ENCODE measurements around the gene UCN2.
"Not testable (repeated sequence)": the region's sequence is repeated elsewhere in the genome, so short reads cannot be mapped to it uniquely, and the experiment has no call there.

Gene UCN2

DNA sequence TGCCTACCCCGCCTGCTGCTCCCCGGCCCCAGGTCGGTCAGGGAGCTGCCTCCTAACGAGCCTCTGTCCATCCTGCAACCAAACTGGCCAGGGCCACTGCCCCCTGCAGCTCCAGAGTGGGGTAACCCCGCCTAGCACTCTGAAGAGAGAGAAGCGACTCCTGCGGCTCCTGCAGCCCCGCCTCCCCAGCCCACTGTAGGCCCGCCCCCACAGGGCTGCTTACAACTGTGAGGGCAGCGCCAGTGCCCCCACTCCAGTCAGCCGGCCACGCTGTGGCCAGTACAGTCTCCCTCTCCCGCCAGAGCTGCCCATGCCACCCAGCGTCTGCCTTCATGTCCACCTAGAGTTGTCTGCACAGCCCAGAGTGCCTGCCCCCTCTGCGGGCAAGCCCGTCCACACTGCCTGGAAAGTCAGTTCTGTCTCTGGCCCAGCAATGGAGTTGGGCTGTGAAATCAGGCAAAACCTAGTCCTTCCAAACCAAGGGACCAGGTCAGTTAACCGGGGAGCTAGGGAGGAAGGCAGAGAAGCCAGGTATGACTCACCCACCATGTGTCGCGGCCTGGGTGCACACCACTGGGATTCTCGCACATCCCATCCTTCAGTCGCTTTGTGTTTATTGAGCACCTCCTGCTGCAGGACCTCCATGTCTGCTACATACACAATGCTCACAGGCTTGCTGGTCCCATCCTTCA lies 2.4 kb downstream of the UCN2 start:
- DNase-seq (ENCODE audit: low spot score) = no peak

DNA sequence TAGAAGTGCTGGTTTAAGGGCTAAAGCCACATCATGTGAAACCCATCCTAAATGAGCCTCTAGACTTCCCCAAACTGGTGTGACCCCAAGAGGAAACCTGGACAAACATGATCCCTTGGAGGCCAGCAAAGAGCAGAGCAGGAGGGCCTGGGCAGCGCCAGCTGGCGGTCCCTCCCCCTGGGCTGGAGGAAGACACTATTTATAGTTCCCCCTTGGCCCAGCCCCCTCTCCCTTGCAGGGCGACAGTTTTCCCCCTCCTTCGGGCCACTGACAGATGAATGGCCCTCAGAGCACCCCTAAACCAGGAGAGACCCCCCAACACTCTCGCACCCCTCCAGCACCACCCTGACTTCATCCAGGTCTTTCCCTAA lies 2.9 kb downstream of the UCN2 start:
- DNase-seq (ENCODE audit: low spot score) = no peak

DNA sequence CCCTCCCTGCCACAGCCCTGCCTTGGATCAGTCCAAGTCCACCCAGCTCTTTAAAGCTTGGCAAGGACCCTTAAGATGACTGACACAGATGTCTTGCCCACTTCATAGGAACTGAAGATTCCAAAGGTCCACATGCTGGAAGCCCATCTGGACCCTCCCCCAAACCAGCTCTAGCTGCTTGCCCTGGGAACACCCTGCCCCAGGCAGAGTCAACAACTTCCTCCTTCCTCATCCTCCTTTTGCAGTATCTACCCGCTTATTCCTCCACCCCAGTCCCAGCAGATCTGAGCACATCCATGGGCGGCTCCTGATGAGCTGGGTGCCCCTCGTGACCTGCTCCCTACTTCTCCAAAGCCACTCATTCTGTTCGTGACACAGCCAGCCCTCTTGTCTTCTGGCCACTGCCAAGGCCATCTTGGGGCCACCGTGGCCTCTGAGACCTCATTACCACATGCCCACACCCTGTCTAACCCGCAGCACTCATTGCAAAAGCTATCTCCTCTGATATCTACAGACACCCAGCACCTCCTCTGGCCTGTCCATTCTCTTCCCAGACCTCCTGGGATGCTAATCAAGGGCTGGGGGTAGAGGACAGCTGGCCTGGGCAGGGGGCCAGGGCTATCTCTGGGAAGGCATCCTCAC lies 5.0 kb downstream of the UCN2 start:
- no peak for DNase-seq (ENCODE audit: low spot score)

DNA sequence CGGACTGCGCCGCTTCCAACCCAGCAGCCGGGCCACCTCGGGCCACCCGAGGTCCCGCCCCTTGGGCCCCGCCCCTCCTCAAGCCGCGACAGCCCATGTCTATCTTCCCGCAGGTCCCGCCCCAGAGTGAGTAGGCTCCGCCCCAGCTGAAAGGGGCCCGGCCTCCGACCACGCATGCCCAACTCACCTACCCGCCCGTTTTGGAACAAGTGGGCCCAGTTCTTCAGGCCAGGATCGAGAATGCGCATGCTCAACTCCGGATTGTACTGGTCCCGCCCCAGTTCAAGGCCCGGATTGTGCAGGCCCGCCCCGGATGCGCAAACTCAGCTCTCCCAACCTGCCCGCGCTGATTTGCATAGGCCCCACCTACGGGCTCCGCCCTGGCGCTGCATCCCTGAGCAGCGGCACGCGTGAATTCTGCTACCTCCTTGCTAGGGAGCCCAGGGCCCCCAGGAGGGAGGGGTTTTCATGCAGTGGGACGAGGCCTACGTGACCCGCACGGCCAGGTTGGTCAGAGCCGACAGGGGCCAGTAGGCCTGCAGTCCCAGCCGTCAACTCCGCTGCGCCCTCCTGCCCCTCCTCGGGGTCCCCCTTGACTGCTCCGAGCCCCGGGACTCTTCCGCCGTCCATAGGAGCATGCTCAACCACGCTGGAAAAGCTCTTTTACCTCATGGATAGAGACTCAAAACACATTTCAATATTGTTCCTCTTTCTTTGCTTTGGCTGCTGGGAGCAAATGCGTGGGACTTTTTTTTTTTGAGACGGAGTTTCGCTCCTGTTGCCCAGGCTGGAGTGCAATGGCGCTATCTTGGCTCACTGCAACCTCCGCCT lies 6.6 kb downstream of the UCN2 start, which contains the start of gene PFKFB4:
Gene PFKFB4, minus strand, starts transcription at position 8 of the 831 bp plus-strand sequence. CDS start 26 bp downstream, outside the sequence.
- DNase-seq (ENCODE audit: low spot score) = peak; percentile 100

DNA sequence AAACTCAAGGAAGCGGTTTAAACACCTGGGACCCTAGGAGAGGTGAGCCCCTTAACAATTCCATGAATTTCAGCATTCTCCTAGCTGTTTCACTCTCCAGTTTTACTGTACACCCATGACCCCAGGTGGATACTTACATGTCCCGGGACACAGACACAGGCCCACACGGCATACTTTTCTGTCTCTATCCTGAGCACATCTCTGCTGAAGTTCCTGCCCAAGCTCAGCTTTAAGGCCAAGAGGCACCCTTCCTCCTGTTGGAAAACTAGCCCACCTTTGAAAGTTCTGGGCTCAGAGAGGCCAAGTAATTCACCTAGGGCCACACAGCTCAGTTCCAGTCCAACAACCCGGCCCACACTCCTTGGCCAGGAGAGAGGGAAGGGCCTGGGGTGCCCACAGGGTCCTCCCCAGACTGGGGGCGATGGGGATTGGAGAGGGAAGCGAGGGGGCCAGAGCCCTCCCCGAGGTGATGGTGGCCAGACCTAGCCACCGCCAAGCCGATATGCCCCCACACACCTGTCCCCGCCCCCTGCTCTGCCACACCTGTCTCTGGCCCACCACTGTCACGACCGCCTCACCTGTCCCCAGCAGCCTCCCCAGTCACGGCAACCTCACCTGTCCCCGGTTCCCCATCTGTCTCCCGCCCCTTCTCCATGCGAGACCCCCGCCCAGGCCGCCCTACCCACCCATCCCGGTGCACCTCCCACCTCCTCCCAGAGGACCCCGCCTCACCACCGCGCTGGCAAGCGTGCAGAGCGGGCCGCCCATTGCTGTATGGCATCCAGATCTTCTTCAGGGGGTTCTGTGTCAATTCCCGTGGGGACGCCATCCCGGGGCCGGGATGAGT lies 7.4 kb downstream of the UCN2 start:
- DNase-seq (ENCODE audit: low spot score) = no peak

DNA sequence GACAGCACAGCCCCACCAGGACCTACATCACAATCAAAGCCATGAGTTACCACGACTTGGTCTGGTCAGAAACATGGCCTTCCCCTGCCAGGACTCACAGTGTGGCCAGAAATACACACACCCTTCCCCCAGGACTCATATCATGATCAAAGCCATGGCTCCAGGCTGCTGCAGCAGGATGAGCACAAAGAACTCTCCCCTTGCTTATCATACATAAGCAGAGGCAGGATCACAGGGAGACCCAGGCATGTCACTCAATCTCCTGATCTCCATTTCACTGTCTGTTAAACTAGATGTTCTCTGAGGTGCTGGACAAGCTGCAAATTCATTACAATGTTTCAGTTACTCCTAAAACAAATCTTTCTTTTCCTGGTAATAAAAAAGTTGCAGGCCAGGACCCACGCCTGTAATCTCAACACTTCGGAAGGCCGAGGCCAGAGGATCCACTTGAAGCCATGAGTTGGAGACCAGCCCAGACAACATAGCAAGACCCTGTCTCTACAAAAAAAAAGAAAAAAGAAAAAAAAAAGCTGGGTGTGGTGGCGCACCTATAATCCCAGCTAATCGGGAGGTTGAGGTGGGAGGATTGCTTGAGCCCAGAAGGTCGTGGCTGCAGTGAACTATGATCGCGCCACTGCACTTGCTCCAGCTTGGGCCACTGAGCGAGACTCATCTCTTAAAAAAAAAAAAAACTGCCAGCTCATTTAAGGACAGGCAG lies 8.2 kb downstream of the UCN2 start:
- no peak for DNase-seq (ENCODE audit: low spot score)

DNA sequence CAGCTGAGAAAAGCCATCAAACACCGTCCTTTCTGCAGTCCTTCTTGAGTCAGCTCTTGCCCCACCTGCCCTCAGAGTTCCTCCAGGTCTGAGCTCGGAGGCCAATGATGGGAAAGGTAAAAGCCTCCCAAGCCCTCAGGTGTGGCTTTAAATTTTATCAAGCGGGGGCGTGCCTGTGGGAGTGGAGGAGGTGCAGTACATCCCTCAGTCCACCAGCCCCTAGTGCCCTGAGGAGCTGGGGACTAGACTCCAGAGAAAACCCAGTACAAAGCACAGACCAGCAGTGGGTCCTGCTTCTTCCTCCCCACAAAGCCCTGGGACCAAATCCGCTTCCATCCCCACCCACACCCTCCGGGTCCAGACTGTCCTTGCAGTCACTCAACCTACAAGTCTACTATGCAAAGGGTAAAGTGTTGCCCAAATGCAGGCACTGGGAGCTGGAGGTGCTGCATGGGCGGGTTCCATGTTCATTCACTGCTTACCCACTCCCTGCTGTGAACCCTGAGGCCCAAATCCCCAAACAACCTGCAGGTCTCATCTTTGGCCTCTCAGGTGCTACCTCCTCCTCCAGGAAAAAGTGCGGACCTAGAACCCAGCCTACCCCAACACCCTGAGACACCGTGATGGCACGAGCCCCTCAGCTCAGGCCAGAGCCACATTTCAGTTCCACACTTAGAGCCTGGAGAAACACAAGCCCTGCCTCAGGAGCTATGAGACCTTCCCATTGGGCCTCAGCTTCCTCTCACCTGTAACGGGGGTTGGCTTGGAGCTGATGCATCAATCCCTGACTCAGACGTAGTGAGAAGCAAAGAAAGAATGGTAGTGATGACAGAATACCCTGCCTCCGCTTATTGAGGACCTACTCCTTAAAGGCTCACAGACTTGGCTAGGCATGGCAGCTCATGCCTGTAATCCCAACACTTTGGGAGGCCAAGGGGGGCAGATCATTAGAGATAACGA lies 9.4 kb downstream of the UCN2 start:
- no peak for DNase-seq (ENCODE audit: low spot score)

DNA sequence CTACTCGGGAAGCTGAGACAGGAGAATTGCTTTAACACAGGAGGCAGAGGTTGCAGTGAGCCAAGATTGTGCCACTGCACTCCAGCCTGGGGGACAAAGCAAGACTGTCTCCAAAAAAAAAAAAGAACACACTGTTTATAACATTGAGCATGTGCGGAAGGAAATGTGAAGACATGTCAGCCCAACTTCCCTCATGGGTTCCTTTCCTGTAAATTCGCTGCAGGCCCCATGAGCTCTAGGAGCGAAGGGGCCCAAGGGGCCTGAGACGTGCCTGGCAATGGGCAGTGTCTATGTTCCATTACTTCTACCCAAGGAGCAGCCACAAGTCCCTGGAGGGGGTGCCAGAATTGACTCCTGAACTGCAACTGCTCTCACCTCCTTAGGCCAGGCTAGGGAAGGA lies 10.2 kb downstream of the UCN2 start:
- DNase-seq (ENCODE audit: low spot score) = no peak

DNA sequence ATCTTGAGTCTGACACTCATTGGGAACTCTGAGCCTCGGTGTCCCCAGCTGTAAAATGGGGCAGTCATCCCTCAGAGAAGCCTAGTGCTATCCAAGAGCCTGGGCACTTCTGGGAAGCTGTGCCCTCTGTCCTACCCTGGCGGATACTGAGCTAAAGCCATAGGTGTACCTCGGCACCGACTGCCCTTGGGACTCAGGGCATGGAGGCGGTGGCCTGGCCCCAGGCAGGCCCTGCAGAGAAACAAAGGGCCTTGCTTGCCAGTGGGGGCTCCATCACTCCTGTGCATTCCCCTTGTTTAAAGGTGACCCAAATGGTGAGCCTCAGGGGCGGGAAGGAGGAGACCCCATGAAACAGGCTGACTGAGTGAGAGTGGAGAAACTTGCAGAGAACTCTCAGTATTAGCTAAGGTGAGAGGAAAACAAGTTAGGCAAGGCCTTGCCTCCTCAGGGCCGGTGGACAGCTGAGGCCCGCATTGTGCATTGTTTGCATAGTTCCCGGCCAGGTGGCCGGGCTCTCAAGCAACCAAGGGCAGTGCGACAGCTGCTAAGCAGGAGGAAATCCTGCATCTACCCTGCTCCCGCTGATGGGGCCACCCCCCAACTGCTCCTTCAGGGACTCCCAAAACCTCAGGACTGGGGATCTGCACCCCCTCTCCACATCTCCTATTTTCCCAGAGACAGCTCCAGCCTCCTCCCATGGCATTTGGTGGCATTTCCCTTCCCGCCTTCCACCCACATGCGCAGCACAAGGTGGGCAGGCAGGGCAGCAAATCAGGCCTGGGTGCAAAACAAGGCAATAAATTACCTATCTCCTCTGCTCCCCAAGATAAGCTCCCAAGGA lies 11.2 kb downstream of the UCN2 start:
- no peak for DNase-seq (ENCODE audit: low spot score)

DNA sequence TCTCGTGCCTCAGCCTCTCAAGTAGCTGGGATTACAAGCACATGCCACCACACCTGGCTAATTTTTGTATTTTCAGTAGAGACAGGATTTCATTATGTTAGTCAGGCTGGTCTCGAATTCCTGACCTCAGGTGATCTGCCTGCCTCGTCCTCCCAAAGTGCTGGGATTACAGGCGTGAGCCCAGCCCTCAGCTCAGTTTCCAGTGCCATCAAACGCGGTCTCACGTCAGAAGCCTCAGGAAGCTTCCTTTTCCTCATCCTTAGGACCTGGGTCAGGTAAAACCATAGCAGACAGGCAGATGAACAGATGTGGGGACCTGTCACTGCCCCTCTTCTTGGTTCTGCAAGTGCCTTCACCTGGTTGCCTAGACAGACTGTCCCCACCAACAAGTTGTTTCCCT lies 11.9 kb downstream of the UCN2 start:
- not testable (repeated sequence) for DNase-seq (ENCODE audit: low spot score)

DNA sequence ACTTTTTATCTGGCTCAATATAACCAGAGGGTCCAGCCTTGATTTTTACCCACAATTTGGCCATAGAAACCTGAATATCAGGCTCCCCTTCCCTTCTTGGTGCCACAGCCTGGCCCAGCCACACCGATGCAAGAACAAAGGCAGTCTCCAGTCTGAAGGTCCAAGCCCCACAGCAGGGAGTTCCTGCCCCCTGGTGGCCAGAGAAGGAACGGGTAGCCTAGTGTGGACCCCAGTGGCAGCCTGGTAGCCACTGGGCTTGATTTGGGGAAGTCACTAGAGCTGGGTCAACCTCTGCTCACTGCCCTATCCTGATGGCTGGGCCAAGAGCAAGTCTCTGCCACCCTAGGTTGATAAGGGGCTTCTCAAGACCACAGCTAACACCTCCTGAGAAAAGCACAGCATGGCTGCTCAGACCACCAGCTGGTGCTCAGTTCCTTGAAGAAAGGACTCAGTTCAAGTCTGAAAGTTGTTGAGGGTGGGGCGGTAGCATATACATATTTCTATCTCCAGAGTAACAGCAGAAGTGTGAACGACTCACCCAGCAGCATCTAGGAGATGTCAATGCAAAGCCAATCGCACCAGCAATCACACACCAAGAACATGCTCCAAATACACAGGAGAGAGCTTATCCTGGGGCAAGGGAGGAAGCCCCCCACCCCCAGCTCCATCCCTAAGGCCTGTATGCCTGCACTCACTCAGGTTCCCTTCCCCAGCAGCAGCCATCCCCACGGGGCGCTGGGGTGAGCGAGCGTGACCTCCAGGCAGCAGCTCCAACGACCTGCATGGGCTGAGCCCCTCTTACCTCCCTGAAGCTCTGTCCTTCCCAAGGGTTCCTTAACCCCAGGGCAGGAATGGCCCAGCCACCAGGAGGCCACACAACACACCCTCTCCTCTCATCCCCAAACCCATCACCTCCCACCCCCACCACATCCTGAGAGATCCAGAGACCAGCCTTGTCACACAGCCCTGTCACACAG lies 14.6 kb downstream of the UCN2 start:
- DNase-seq (ENCODE audit: low spot score) = peak; percentile 81

DNA sequence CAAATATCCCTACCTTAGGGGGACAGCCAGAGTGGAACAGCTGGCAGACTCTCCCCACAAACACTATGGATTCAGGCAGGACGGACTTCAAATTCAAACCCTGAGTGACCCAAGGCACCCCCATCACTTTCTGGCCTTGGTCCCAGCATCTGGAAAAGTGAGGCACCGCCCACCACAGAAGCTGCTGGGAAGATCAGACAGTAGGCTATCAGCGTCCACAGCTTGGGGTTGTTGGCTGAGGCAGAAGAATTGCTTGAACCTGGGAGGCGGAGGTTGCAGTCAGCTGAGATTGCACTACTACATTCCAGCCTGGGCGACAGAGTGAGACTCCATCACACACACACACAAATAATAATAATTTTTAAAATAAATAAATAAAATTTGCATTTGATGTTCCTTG lies 15.5 kb downstream of the UCN2 start:
- DNase-seq (ENCODE audit: low spot score) = no peak

DNA sequence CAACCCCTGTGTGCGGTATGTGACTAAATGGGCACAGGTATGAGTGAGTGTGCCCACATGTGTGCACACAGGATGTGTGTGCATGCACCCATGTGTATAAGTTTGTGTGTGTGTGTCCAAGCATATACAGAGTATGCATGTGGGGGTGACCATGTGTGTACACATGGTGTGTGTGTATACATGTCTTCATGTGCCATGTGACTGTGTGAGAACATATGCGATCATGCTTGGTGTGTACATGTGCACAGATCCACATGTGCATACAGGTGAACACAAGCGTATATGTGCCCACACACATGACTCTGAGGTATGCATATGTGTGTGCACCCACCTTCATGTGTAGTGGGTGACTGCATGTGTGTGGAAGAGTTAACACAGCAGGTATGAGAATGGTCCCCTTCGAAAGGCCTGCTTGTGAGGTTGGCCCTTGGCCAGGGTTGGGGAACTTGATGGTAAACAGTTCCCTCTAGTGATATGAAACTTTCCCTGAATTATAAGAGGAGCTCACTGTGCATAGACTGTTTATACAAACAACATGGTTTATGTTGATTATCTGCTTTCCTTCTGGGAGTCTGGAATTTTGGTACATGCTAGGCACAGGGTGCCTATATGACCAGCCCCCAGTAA lies 17.3 kb downstream of the UCN2 start:
- DNase-seq (ENCODE audit: low spot score) = no peak

DNA sequence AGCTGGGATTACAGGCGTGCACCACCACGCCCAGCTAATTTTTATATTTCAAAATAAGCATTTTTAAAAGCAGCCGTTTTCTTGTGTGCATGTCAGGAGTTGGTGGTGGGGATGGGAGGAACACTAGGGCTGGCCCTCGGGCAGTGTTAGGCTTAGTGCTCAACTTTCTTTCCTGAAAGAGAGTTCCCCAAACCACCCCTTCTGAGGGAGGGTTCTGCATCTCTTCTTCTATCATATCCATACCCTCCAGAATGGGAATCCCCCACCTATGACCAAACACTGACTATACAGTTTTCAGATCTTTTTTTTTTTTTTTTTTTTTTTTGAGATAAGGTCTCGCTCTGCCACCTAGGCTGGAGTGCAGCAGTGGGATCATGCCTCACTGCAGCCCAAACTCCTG lies 19.4 kb downstream of the UCN2 start:
- DNase-seq (ENCODE audit: low spot score) = no peak

DNA sequence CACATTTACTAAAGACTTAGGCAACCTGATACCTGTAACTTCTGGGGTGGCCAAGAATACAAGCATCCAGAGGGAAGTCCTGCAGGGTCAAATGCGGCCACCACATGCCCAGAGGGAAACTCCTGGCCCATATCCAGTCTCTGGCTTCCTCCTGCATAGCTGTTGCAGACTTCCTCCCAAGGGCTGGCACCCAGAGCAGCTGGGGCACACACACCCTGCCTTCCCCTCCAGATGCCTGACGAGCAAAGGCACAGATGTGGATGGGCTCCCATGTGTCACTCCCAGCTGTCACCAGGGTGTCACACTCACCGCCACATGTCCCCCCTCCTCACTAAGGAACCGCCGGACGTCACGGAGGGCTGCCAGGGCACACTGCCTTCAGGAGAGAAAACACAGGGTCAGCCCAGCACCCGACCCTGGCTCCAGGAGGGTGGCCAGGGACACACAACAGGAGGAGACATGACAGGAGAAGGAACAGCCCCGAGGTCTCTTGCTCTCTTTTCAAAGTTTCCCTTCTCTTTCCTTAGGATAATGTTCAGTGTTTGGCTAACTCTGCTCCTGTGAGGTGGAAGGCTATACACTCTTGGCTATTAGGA lies 20.2 kb downstream of the UCN2 start:
- DNase-seq (ENCODE audit: low spot score) = no peak

DNA sequence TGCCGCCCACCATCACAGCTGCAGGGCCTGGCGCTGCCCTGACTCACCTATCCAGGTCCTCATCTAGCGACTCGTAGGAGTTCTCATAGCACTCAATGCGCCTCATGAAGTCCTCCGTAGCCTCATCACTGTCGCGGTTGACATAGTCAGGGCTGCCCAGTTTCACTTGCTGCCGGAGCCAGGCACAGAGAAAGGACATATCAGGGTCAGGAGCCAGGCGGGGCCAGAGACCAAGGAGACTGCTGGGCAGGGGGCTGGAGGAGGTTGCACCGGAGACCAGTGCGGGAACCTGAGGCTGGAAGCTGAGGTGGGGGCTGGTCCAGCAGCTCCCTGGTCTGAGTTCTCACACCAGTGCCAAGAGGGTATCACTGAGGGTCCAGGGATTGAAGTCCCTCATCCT lies 25.1 kb downstream of the UCN2 start:
- DNase-seq (ENCODE audit: low spot score) = no peak

DNA sequence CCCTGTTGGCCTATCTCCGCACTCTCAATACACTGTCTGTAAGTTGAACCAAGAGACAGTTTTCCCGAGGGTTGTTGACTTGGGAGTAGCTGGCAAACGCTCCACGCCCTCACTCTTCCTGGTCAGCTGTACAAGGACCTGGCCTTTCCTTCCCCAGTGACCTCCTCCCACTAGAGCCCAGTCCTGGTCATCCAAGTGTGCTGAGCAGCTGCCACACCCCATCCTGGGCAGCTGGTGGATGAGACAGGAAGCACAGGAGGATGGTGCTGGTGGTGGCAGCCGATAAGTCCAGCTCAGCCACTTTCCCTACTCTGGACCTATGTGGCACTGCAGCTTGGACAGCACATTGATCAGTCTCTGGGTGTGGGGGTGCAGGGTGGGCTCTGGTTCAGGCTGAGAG lies 26.8 kb downstream of the UCN2 start:
- DNase-seq (ENCODE audit: low spot score) = no peak

Data from putamen (tissue), 1 donor.